Peyer's patch (tissue), 4 donors: ENCODE measurements around the gene PGLYRP2.

Source experiments
- CTCF ChIP-seq, 6 experiments: fragments of 450-650 bp in 4 of 6; fragments of 200-600 bp in 2 of 6; sonication (generic) in 1 of 6; IDR thresholded peaks; one replicate each; pipeline ENCODE4 v1.5.1; 2017 to 2019; ENCODE audit warnings: antibody characterized with exemption in 6 of 6, mild to moderate bottlenecking in 3 of 6, moderate library complexity in 1 of 6
- POLR2A ChIP-seq, 2 donors: fragments of 450-650 bp; IDR thresholded peaks; one replicate each; pipeline ENCODE4 v1.5.1; 2017; ENCODE audit warnings: antibody characterized with exemption in 2 of 2, mild to moderate bottlenecking in 2 of 2, moderate library complexity in 2 of 2

GRCh38 chr19:15430526-15431120 lies 48.7 kb downstream of the PGLYRP2 start:
- TF ChIP-seq CTCF (IDR thresholded peaks at IDR 0.05) (no peak), POLR2A (IDR thresholded peaks at IDR 0.05) (no peak)
